Left cardiac atrium (tissue), 4 donors: Measurements from ENCODE around the gene IL4R. TPM values are rescaled to one million over a fixed set of nuclear protein-coding genes. Genes with fewer than 3 reads are reported as not detected.
A peak's percentile ranks its signal among the peaks of the same experiment; 100 is the strongest.
"Not testable (repeated sequence)": the region's sequence is repeated elsewhere in the genome, so short reads cannot be mapped to it uniquely, and the experiment has no call there.

Experiments used
- ATAC-seq, 2 donors: fragments of 200-7000 bp; cut with Tn5 transposase; one replicate each; pipeline ENCODE4 v1.9.1; 2020; ENCODE audit warnings: mild to moderate bottlenecking in 2 of 2, moderate library complexity in 2 of 2
- DNase-seq: peaks from one replicate; pipeline ENCODE4 v3.0.0-alpha.2; 2020
- intact Hi-C, 2 donors: fragments of 100-400 bp; cut with DNase I; formaldehyde crosslinking; loops; one replicate each; pipeline versions ENCODE4 v1.14.1 to v1.15.1; 2022 to 2023
- total RNA-seq, 2 donors: library from RNA; stranded (reverse); fragmentation: NEBNext Ultra II Directional; extraction: Animal tissue kit (Norgen Biotek cat#: 25700); gene quantifications; one replicate each; pipeline ENCODE4 v1.2.1, GENCODE V29; 2021
- donor health status: DM: no; HTN: yes; CAD: no.
- donor health status: DM: no; HTN: yes; CAD: no; lungs with severe emphysema.
- donor health status: DM: yes; HTN: yes; CAD: no.
- donor health status: Dilated cardiomyopathy.

IL4R gene
- total RNA-seq, 2 donors from 2014 or later = 19.8 to 56.8 TPM

GRCh38 chr16:27324851-27325301 is 11.1 kb downstream of the IL4R start:
- ATAC-seq (no peak), DNase-seq (no peak)
- intact Hi-C loops = no loop called here

- ATAC-seq = no peak
- intact Hi-C loops = no loop called here
- no peak for DNase-seq
These were observed 12.0 kb downstream of the IL4R start for GRCh38 chr16:27325736-27326135.

- no peak for ATAC-seq
- intact Hi-C loops = no loop called here
- no peak for DNase-seq
These were observed 12.5 kb downstream of the IL4R start for GRCh38 chr16:27326251-27326650.

GRCh38 chr16:27326738-27327585 is 13.2 kb downstream of the IL4R start:
- peak; percentile 72 to 73 for ATAC-seq
- peak; percentile 87 for DNase-seq
- intact Hi-C loops = no loop called here

GRCh38 chr16:27327586-27327915 is 13.8 kb downstream of the IL4R start:
- DNase-seq (no peak), ATAC-seq (no peak)
- intact Hi-C loops = no loop called here

GRCh38 chr16:27328937-27329336 is 15.2 kb downstream of the IL4R start:
- no peak for ATAC-seq
- DNase-seq = no peak
- intact Hi-C loops = no loop called here

GRCh38 chr16:27329376-27330079 is 15.8 kb downstream of the IL4R start:
- ATAC-seq, intact Hi-C loops, DNase-seq: not testable (repeated sequence)

GRCh38 chr16:27330542-27330941 is 16.8 kb downstream of the IL4R start:
- peak; percentile 85 for DNase-seq
- intact Hi-C loops = no loop called here
- ATAC-seq = peak; percentile 79 to 80

- DNase-seq (peak; percentile 56), ATAC-seq (peak in 1 of 2 donors; percentile 5)
- intact Hi-C loops = no loop called here
These were observed 18.3 kb downstream of the IL4R start for GRCh38 chr16:27332105-27332504.

GRCh38 chr16:27333104-27333503 is 19.3 kb downstream of the IL4R start:
- ATAC-seq = no peak
- intact Hi-C loops = no loop called here
- DNase-seq = no peak

GRCh38 chr16:27333549-27333948 is 19.8 kb downstream of the IL4R start:
- DNase-seq (no peak), ATAC-seq (no peak)

GRCh38 chr16:27334192-27334764 is 20.5 kb downstream of the IL4R start:
- DNase-seq = no peak
- no peak for ATAC-seq
- intact Hi-C loops = no loop called here

More at GRCh38 chr16:27333549-27333948, 19.8 kb downstream of the IL4R start:
- intact Hi-C loops = no loop called here

- DNase-seq (no peak), ATAC-seq (no peak)
- intact Hi-C loops = no loop called here
These were observed 21.1 kb downstream of the IL4R start for GRCh38 chr16:27334838-27335237.

- no peak for ATAC-seq
- no peak for DNase-seq
- intact Hi-C loops = no loop called here
These were observed 21.7 kb downstream of the IL4R start for GRCh38 chr16:27335349-27336053.

GRCh38 chr16:27337024-27337423 is 23.2 kb downstream of the IL4R start:
- ATAC-seq (no peak), DNase-seq (no peak)
- intact Hi-C loops = no loop called here

GRCh38 chr16:27339180-27339579 is 25.4 kb downstream of the IL4R start:
- DNase-seq = no peak
- ATAC-seq = no peak
- intact Hi-C loops = no loop called here

GRCh38 chr16:27340654-27341053 is 26.9 kb downstream of the IL4R start:
- intact Hi-C loops = no loop called here
- DNase-seq (no peak), ATAC-seq (peak; percentile 12 to 44)

GRCh38 chr16:27341549-27341948 is 27.8 kb downstream of the IL4R start:
- intact Hi-C loops = no loop called here
- peak in 1 of 2 donors; percentile 26 for ATAC-seq
- DNase-seq = no peak

GRCh38 chr16:27341971-27342370 is 28.2 kb downstream of the IL4R start:
- DNase-seq (no peak), ATAC-seq (no peak)
- intact Hi-C loops = no loop called here

GRCh38 chr16:27344721-27345120 is 30.9 kb downstream of the IL4R start:
- intact Hi-C loops = no loop called here
- ATAC-seq (no peak), DNase-seq (no peak)
